ENCODE results near the gene MAP2K4.

The MAP2K4 gene

GRCh38 chr17:12110906-12111305 is 90.2 kb downstream of the MAP2K4 start:
- H2BK5ac ChIP-seq (ENCODE audit: low read depth, low read length, poor library complexity, severe bottlenecking) = peak overlapping the region; percentile 57
- H3K4ac ChIP-seq (ENCODE audit: low read depth in 1 of 2, low read length in 2 of 2) = no peak overlapping the region
- no peaks in the 10 kb centered on the region for H3K9me3 ChIP-seq (ENCODE audit: control insufficient read depth, low read length)
- H2AFZ ChIP-seq (ENCODE audit: low read depth, low read length) = no peak overlapping the region
- H3K14ac ChIP-seq (ENCODE audit: low read length in 2 of 2) = no peak overlapping the region
- H3K4me1 ChIP-seq (ENCODE audit: control insufficient read depth, insufficient read depth, low read depth, low read length) = no peaks in the 10 kb centered on the region
- no peak overlapping the region for H3K9ac ChIP-seq (ENCODE audit: low read length)
- H4K91ac ChIP-seq (ENCODE audit: low read length) = no peak overlapping the region
- WGBS = 98% methylated on average over 2 of the region's 2 CpGs
- no peak overlapping the region for H3K18ac ChIP-seq (ENCODE audit: low read depth in 1 of 2, low read length in 2 of 2)
- H2BK12ac ChIP-seq (ENCODE audit: low read length in 2 of 2) = no peak overlapping the region
- no peak for DNase-seq
- H2AK5ac ChIP-seq (ENCODE audit: low read length, severe bottlenecking) = no peak overlapping the region
- H3K4me3 ChIP-seq (ENCODE audit: insufficient read depth in 1 of 2, low read depth in 1 of 2, low read length in 2 of 2) = no peak overlapping the region
- peaks cover 8 to 45% of the 10 kb centered on the region in 2 experiments for H3K36me3 ChIP-seq (ENCODE audit: control insufficient read depth in 1 of 2, insufficient read depth in 2 of 2, low read depth in 1 of 2, low read length in 2 of 2)
- no peak overlapping the region for H2BK120ac ChIP-seq (ENCODE audit: low read depth, low read length)
- H4K8ac ChIP-seq (ENCODE audit: low read length) = no peak overlapping the region
- H3K79me1 ChIP-seq (replicated peaks; ENCODE audit: low read length, poor library complexity, severe bottlenecking) = peaks cover 12% of the 10 kb centered on the region
- H2BK15ac ChIP-seq (ENCODE audit: low read depth, poor library complexity, severe bottlenecking) = no peak overlapping the region
- no peak overlapping the region for H3K23ac ChIP-seq (ENCODE audit: low read length in 2 of 2)
- no peak overlapping the region for H3K4me2 ChIP-seq (ENCODE audit: low read length, poor library complexity, severe bottlenecking)
- H3K27ac ChIP-seq (ENCODE audit: low read length, poor library complexity, severe bottlenecking) = no peak overlapping the region
- H3K27me3 ChIP-seq (ENCODE audit: control insufficient read depth in 1 of 2, insufficient read depth in 1 of 2, low read length in 2 of 2) = no peaks in the 10 kb centered on the region

- peaks cover 18% of the 10 kb centered on the region for H3K79me1 ChIP-seq (replicated peaks; ENCODE audit: low read length, poor library complexity, severe bottlenecking)
- H4K8ac ChIP-seq (ENCODE audit: low read length) = peak overlapping the region; percentile 64
- H3K4me3 ChIP-seq (ENCODE audit: insufficient read depth in 1 of 2, low read depth in 1 of 2, low read length in 2 of 2) = no peak overlapping the region
- no peak overlapping the region for H3K4ac ChIP-seq (ENCODE audit: low read depth in 1 of 2, low read length in 2 of 2)
- H2AK5ac ChIP-seq (ENCODE audit: low read length, severe bottlenecking) = no peak overlapping the region
- H3K27me3 ChIP-seq (ENCODE audit: control insufficient read depth in 1 of 2, insufficient read depth in 1 of 2, low read length in 2 of 2) = no peaks in the 10 kb centered on the region
- no peak overlapping the region for H3K4me2 ChIP-seq (ENCODE audit: low read length, poor library complexity, severe bottlenecking)
- no peak overlapping the region for H2BK120ac ChIP-seq (ENCODE audit: low read depth, low read length)
- H2BK15ac ChIP-seq (ENCODE audit: low read depth, poor library complexity, severe bottlenecking) = no peak overlapping the region
- no peaks in the 10 kb centered on the region for H3K4me1 ChIP-seq (ENCODE audit: control insufficient read depth, insufficient read depth, low read depth, low read length)
- H3K36me3 ChIP-seq (ENCODE audit: control insufficient read depth in 1 of 2, insufficient read depth in 2 of 2, low read depth in 1 of 2, low read length in 2 of 2) = peaks cover 8 to 62% of the 10 kb centered on the region in 2 experiments
- no peak overlapping the region for H3K27ac ChIP-seq (ENCODE audit: low read length, poor library complexity, severe bottlenecking)
- H3K23ac ChIP-seq (ENCODE audit: low read length in 2 of 2) = no peak overlapping the region
- no peak overlapping the region for H2BK5ac ChIP-seq (ENCODE audit: low read depth, low read length, poor library complexity, severe bottlenecking)
- DNase-seq = no peak
- H2AFZ ChIP-seq (ENCODE audit: low read depth, low read length) = no peak overlapping the region
- no peaks in the 10 kb centered on the region for H3K9me3 ChIP-seq (ENCODE audit: control insufficient read depth, low read length)
- WGBS = 97% methylated on average over 2 of the region's 2 CpGs
- no peak overlapping the region for H3K9ac ChIP-seq (ENCODE audit: low read length)
- no peak overlapping the region for H3K18ac ChIP-seq (ENCODE audit: low read depth in 1 of 2, low read length in 2 of 2)
- no peak overlapping the region for H4K91ac ChIP-seq (ENCODE audit: low read length)
- H2BK12ac ChIP-seq (ENCODE audit: low read length in 2 of 2) = no peak overlapping the region
- H3K14ac ChIP-seq (ENCODE audit: low read length in 2 of 2) = no peak overlapping the region
Measured at GRCh38 chr17:12113156-12113555, 92.5 kb downstream of the MAP2K4 start.

- DNase-seq = peak; percentile 71
- H3K14ac ChIP-seq (ENCODE audit: low read length in 2 of 2) = no peak overlapping the region
- no peaks in the 10 kb centered on the region for H3K4me1 ChIP-seq (ENCODE audit: control insufficient read depth, insufficient read depth, low read depth, low read length)
- peaks cover 8 to 72% of the 10 kb centered on the region in 2 experiments for H3K36me3 ChIP-seq (ENCODE audit: control insufficient read depth in 1 of 2, insufficient read depth in 2 of 2, low read depth in 1 of 2, low read length in 2 of 2)
- H3K4me3 ChIP-seq (ENCODE audit: insufficient read depth in 1 of 2, low read depth in 1 of 2, low read length in 2 of 2) = no peak overlapping the region
- H4K91ac ChIP-seq (ENCODE audit: low read length) = no peak overlapping the region
- no peak overlapping the region for H3K9ac ChIP-seq (ENCODE audit: low read length)
- no peak overlapping the region for H2BK5ac ChIP-seq (ENCODE audit: low read depth, low read length, poor library complexity, severe bottlenecking)
- H3K4me2 ChIP-seq (ENCODE audit: low read length, poor library complexity, severe bottlenecking) = no peak overlapping the region
- H2BK120ac ChIP-seq (ENCODE audit: low read depth, low read length) = no peak overlapping the region
- 100% methylated on average over 1 of the region's 3 CpGs for WGBS
- H2BK15ac ChIP-seq (ENCODE audit: low read depth, poor library complexity, severe bottlenecking) = no peak overlapping the region
- no peaks in the 10 kb centered on the region for H3K27me3 ChIP-seq (ENCODE audit: control insufficient read depth in 1 of 2, insufficient read depth in 1 of 2, low read length in 2 of 2)
- H4K8ac ChIP-seq (ENCODE audit: low read length) = no peak overlapping the region
- H3K9me3 ChIP-seq (ENCODE audit: control insufficient read depth, low read length) = no peaks in the 10 kb centered on the region
- no peak overlapping the region for H3K18ac ChIP-seq (ENCODE audit: low read depth in 1 of 2, low read length in 2 of 2)
- no peak overlapping the region for H3K23ac ChIP-seq (ENCODE audit: low read length in 2 of 2)
- no peak overlapping the region for H3K4ac ChIP-seq (ENCODE audit: low read depth in 1 of 2, low read length in 2 of 2)
- no peak overlapping the region for H2BK12ac ChIP-seq (ENCODE audit: low read length in 2 of 2)
- no peak overlapping the region for H3K27ac ChIP-seq (ENCODE audit: low read length, poor library complexity, severe bottlenecking)
- peaks cover 16% of the 10 kb centered on the region for H3K79me1 ChIP-seq (replicated peaks; ENCODE audit: low read length, poor library complexity, severe bottlenecking)
- no peak overlapping the region for H2AFZ ChIP-seq (ENCODE audit: low read depth, low read length)
- H2AK5ac ChIP-seq (ENCODE audit: low read length, severe bottlenecking) = no peak overlapping the region
Measured at GRCh38 chr17:12114686-12115418, 94.2 kb downstream of the MAP2K4 start.

- Histone ChIP-seq H4K91ac (ENCODE audit: low read length) (no peak overlapping the region), H3K4ac (ENCODE audit: low read depth in 1 of 2, low read length in 2 of 2) (no peak overlapping the region), H2BK120ac (ENCODE audit: low read depth, low read length) (no peak overlapping the region), H2BK12ac (ENCODE audit: low read length in 2 of 2) (no peak overlapping the region), H3K27me3 (ENCODE audit: control insufficient read depth in 1 of 2, insufficient read depth in 1 of 2, low read length in 2 of 2) (no peaks in the 10 kb centered on the region), H2AFZ (ENCODE audit: low read depth, low read length) (no peak overlapping the region), H4K8ac (ENCODE audit: low read length) (no peak overlapping the region), H3K36me3 (ENCODE audit: control insufficient read depth in 1 of 2, insufficient read depth in 2 of 2, low read depth in 1 of 2, low read length in 2 of 2) (peaks cover 8 to 72% of the 10 kb centered on the region in 2 experiments), H3K4me1 (ENCODE audit: control insufficient read depth, insufficient read depth, low read depth, low read length) (no peaks in the 10 kb centered on the region), H3K14ac (ENCODE audit: low read length in 2 of 2) (no peak overlapping the region), H3K4me3 (ENCODE audit: insufficient read depth in 1 of 2, low read depth in 1 of 2, low read length in 2 of 2) (no peak overlapping the region), H2BK15ac (ENCODE audit: low read depth, poor library complexity, severe bottlenecking) (no peak overlapping the region), H3K9me3 (ENCODE audit: control insufficient read depth, low read length) (no peaks in the 10 kb centered on the region), H3K27ac (ENCODE audit: low read length, poor library complexity, severe bottlenecking) (no peak overlapping the region), H3K4me2 (ENCODE audit: low read length, poor library complexity, severe bottlenecking) (no peak overlapping the region), H2AK5ac (ENCODE audit: low read length, severe bottlenecking) (no peak overlapping the region), H3K9ac (ENCODE audit: low read length) (no peak overlapping the region), H3K79me1 (replicated peaks; ENCODE audit: low read length, poor library complexity, severe bottlenecking) (peaks cover 19% of the 10 kb centered on the region), H2BK5ac (ENCODE audit: low read depth, low read length, poor library complexity, severe bottlenecking) (no peak overlapping the region), H3K23ac (ENCODE audit: low read length in 2 of 2) (no peak overlapping the region), H3K18ac (ENCODE audit: low read depth in 1 of 2, low read length in 2 of 2) (no peak overlapping the region)
- DNase-seq = no peak
Measured at GRCh38 chr17:12116143-12116542, 95.5 kb downstream of the MAP2K4 start.
